Germinal center (tissue), 1 donor: ENCODE data around the gene PRKRIP1.
"Not testable (repeated sequence)": the region's sequence is repeated elsewhere in the genome, so short reads cannot be mapped to it uniquely, and the experiment has no call there.

Source experiments
- DNase-seq: peaks from one replicate; pipeline ENCODE4 v3.0.0; 2012; ENCODE audit warnings: mixed read lengths, low spot score

PRKRIP1 gene

GRCh38 chr7:102457352-102457924 is 61.3 kb downstream of the PRKRIP1 start:
- DNase-seq: no peak

DNA sequence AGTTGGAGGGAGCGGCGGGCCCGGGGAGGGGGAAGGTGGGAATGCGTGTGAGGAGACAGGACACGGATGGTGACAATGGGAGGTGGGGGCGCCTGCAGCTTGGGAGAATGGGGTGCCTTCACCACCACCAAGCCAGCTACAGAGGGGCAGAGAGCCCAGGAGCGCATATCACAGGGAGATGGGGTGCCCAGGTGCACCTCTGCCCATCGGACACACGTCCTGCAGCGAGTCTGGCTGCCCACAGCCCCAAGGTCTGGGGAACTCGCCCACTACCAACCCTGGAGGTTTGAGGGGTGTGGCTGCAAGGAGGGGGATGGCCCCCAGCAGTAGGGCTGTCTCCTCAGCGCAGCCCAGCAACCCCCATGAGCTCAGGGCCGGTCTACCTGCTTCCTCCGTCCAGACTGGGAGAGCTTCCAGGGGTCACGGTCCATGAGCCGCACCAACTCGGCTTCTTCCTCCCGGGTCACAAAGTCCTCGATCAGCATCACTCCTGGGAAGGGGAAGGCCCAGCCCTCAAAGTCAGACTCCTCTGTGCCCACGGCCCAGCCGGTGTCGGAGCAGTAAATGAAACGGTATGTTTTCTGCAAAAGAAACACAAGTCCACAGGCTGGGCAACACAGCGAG is 63.2 kb downstream of the PRKRIP1 start:
- DNase-seq: no peak

- DNase-seq: no peak
Observed at GRCh38 chr7:102460467-102460866, 64.3 kb downstream of the PRKRIP1 start.

DNA sequence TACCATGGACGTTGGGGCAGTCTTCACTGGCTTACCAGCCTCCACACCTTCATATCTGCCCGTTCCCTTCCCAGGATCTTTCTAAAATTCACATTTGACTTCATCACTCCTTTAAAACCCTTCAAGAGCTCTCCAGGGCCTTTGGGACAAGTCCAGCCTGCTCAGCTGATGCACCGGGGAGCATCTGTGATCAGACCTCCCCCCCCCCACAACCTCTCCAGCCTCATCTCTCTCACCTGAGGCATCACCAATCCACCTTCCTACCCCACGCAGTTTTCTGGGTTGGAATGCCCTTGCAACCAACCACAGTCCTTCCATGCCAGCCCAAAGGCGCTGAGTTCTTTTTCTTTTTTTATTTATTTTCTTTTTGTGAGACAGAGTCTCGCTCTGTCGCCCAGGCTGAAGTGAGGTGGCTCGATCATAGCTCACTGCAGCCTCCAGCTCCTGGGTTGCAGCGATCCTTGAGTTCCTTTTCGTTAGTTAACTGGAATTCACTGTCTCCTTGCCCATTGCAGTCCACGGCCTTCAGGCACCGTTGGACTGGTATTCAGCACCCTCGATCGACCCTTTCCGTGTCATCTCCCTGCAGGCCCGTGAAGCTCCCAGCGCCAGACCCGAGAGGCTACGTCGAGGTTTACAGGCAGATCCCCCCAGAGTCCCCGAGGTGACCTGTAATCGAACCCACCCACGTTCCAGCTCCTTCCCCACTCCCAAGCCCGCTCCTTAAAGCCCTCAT is 67.8 kb downstream of the PRKRIP1 start:
- no peak for DNase-seq

DNA sequence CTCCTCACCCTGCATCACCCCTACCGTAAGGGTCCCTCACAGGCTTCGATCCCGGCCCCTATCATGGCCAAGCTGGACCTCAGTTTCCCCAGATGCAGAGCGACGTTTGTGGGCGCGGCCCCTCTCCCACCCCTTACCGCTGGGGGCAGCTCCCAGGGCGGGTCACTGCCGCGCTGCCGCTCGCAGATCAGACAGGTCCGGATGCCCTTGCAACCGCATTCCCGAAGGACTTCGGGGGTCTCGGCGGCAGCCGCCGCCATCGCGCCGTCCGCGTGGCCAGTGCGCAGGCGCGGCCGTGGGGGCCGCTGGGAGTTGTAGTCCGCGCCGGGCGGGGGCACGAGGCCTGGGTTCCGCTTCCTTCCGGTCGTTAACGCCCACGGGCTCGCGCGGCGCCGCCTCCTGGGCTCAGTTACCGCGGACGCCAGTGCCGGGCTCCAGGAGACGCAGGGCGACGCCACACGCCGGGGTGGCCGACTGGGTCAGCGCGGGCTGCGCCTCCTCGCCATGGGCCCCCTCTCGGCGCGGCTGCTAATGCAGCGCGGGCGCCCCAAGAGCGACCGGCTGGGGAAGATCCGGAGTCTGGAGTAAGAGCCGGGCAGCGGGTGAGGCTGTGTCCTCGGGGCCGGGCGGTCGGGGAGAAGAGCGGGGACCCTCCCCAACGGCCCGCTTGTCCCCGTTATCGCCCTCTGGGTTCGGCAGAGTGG is 68.6 kb downstream of the PRKRIP1 start, which contains the start of the genes ALKBH4 and LRWD1:
ALKBH4 (minus strand) TSS at position 287 of the 704 bp plus-strand sequence; CDS start at position 260, 27 bp downstream.
LRWD1 (plus strand) TSS at position 408 of the 704 bp plus-strand sequence; CDS start at position 505, 97 bp downstream.
- DNase-seq: peak; percentile 98

- no peak for DNase-seq
Observed at GRCh38 chr7:102466097-102466496, 69.9 kb downstream of the PRKRIP1 start.

GRCh38 chr7:102467581-102468477 is 71.7 kb downstream of the PRKRIP1 start:
- no peak for DNase-seq

DNA sequence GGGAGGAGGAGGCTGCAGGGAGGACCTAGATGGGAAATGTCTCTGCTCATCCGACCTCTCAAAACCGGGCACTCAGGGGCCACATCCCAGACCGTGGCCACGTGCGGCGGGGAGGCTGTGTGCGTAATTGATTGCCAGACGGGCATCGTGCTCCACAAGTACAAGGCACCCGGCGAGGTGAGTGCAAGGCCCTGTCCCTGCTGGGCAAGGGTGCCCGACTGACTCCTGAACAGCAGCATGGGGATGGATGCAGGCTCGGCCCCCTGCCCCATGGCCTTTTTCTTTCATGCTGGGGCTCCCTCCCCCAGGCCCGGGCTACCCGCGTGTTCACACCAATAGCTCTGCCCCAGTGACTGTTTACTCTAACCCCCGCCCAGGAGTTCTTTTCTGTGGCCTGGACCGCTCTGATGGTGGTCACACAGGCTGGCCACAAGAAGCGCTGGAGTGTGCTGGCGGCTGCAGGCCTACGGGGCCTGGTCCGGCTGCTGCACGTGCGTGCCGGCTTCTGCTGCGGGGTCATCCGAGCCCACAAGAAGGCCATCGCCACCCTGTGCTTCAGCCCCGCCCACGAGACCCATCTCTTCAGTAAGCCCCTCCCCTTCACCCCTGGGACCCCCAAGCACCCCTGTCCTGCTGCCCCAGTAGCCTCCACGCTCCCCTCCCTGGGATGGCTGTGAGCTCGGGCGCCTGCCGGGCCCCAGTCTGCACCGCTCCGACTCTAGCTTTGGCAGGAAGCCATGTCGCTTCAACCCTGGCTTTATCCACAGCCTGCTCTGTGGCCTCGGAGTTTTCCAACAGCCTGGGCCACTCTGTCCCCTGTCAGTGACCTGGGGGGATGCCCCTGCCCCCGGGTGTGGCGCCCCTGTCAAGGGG is 72.6 kb downstream of the PRKRIP1 start:
- no peak for DNase-seq

DNA sequence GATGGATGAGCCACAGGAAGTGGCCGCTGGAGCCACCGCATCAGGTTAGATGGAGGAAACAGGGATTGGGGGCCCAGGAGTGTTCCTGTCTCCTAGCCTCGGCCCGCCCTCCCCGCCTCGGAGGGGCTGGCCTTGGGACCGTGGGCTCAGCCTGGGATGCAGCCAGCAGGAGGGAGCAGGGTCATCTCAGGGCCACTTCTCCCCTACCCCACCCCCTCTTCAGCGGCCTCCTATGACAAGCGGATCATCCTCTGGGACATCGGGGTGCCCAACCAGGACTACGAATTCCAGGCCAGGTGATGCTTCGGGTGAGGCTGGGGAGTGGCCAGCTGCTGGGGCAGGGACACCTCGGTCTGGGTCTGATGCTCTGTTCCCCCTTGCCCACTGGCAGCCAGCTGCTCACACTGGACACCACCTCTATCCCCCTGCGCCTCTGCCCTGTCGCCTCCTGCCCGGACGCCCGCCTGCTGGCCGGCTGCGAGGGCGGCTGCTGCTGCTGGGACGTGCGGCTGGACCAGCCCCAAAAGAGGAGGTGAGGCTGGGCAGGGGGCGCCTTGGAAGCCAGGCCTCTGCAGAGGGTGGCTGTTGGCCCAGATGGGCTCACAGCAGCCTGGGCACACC is 73.3 kb downstream of the PRKRIP1 start:
- DNase-seq: no peak

GRCh38 chr7:102469972-102470825 is 74.0 kb downstream of the PRKRIP1 start:
- no peak for DNase-seq

DNA sequence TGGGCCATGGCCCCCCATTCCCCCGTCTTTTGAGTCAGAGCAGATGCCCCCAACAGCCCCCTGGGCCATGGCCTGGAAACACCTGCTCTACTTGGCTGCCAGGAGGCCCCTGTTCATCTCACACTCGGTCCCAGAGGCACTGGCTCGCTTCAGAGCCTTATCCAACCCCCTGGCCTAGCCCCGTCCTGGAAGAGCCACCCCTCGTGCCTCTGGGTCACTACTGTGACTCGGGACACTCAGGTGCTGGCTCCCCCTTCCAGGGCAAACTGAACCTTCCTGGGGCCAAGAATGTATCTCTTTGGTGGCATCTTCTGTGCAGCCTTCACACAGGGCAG is 75.6 kb downstream of the PRKRIP1 start:
- DNase-seq: no peak

DNA sequence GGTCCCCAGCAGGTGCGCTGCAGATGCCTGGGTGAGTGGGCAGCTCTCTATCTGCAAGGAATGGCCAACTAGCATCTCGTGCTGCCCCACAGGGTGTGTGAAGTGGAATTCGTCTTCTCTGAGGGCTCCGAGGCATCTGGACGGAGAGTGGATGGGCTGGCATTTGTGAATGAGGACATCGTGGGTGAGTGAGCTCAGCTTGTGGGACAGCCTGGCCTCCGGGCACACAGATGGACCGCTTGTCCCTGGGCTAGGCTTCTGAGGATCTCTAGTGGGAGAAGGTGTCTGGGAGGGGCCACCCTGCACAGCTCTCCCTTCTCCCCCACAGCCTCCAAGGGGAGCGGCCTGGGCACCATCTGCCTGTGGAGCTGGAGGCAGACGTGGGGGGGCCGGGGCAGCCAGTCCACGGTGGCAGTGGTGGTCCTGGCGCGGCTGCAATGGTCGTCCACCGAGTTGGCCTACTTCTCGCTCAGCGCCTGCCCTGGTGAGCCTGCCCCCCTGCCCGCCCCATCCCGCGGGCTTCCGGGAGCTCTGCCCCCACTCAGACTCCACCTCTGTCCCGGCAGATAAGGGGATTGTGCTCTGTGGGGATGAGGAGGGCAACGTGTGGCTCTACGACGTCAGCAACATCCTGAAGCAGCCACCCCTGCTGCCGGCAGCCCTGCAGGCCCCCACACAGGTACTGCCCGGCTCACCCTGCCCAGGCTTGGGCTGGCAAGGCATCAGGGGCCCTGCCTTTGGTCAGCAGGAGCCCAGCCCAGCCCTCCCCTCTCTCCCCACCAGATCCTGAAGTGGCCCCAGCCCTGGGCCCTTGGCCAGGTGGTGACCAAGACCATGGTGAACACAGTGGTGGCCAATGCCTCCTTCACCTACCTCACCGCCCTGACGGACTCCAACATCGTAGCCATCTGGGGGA is 76.2 kb downstream of the PRKRIP1 start:
- DNase-seq: no peak

DNA sequence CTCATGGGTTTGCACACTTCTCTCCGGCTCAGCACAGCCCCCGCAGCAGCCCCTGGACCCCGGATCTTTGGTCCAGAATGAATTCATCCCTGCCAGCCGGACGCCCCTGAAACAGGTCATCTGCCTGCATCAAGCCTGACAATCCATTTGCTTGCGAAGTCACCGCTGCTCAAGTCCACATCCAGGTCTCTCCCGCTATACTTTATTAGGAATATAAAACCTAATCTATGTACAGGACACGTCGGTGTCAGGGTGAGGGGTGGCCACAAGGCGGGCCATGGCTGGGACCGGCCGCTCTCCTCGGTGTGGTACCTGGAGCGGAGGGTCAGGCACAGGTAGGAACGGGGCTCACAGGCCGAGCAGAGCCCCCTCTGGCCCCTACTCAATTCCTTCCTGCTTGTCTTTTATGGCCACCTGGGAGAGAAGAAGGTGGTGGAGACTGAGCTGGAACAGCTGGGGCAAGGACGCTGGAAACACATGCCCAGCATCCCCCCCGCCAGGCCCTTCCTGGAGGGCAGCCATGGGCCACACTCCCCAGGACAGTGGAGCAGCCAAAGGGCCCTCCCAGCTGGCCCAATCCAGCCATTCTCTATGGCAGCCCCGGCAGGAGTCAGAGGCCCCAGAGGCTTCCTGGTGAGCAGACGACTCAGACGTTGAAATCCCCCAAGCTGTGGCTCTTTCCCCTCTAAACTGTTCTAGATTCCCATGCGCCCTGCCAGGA is 77.3 kb downstream of the PRKRIP1 start:
- no peak for DNase-seq

- not testable (repeated sequence) for DNase-seq
Observed at GRCh38 chr7:102474116-102474515, 78.0 kb downstream of the PRKRIP1 start.

DNA sequence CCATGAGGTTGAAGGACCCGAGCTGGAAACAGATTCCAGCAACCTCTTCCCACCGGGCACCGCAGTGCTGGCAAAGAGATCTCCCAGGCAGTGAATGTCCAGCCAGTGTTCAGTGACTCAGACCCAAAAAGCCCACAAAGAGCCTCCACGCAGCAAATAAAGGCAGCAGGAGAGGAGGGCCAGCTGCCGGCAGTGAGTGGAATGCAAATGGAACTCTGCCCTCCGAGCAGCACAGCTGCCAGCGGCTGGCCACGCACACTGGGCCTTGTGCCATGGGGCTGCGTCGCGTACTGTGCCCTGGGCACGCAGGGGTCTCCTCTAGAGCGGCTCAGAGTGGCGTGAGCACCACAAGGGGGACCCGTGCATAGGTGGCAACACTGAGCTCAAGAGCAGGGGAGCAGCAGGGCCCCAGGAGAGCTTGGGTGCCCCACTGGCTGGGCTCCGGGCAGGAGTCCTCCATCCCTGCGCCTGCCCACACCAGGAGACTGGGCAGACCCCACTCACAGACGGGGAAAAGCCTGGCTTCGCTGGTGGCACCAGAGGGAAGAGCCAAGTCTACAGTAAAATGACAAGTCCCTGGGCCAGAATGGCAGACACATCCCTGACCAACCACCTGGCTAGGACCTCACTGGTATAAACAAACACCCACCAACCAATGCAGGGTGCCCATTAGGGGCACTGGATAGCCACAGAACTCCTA is 78.7 kb downstream of the PRKRIP1 start:
- not testable (repeated sequence) for DNase-seq
